Measurements from ENCODE around the gene DRAM1. TPM values are rescaled to one million over a fixed set of nuclear protein-coding genes. Genes with fewer than 3 reads are reported as not detected.
"Not testable (repeated sequence)": the region's sequence is repeated elsewhere in the genome, so short reads cannot be mapped to it uniquely, and the experiment has no call there.

The DRAM1 gene
- total RNA-seq, 1 donor from 2014 or later: 148 TPM

- DNase-seq (no peak), ATAC-seq (no peak)
- H3K4me3 ChIP-seq: peak overlapping the region; percentile 93
- H3K27me3 ChIP-seq (ENCODE audit: low read depth): no peaks in the 10 kb centered on the region
- TF ChIP-seq CTCF (IDR thresholded peaks at IDR 0.05): no peak
- no peaks in the 10 kb centered on the region for H3K9me3 ChIP-seq
- peak overlapping the region; percentile 94 for H3K27ac ChIP-seq
- no peaks in the 10 kb centered on the region for H3K36me3 ChIP-seq
- intact Hi-C loops (cut with DNase I): no loop called here
- H3K4me1 ChIP-seq: peaks cover 55% of the 10 kb centered on the region
These were observed 952 bp downstream of the DRAM1 start for GRCh38 chr12:101878243-101878821.

- peaks cover 41% of the 10 kb centered on the region for H3K4me1 ChIP-seq
- no peaks in the 10 kb centered on the region for H3K36me3 ChIP-seq
- no peak for DNase-seq
- intact Hi-C loops (cut with DNase I): no loop called here
- H3K27ac ChIP-seq: peak overlapping the region; percentile 20
- no peak for ATAC-seq
- H3K9me3 ChIP-seq: no peaks in the 10 kb centered on the region
- no peak for TF ChIP-seq CTCF (IDR thresholded peaks at IDR 0.05)
- peak overlapping the region; percentile 93 for H3K4me3 ChIP-seq
- no peaks in the 10 kb centered on the region for H3K27me3 ChIP-seq (ENCODE audit: low read depth)
These were observed 3.4 kb downstream of the DRAM1 start for GRCh38 chr12:101880769-101881168.

GRCh38 chr12:101881228-101881627 is 3.8 kb downstream of the DRAM1 start:
- ATAC-seq: no peak
- no peaks in the 10 kb centered on the region for H3K9me3 ChIP-seq
- peaks cover 38% of the 10 kb centered on the region for H3K4me1 ChIP-seq
- H3K4me3 ChIP-seq: peak overlapping the region; percentile 93
- DNase-seq: no peak
- intact Hi-C loops (cut with DNase I): no loop called here
- TF ChIP-seq CTCF (IDR thresholded peaks at IDR 0.05): no peak
- H3K27me3 ChIP-seq (ENCODE audit: low read depth): no peaks in the 10 kb centered on the region
- H3K27ac ChIP-seq: peak overlapping the region; percentile 20
- no peaks in the 10 kb centered on the region for H3K36me3 ChIP-seq

- H3K27ac ChIP-seq: peak overlapping the region; percentile 19
- TF ChIP-seq CTCF (IDR thresholded peaks at IDR 0.05): no peak
- H3K4me1 ChIP-seq: peaks cover 52% of the 10 kb centered on the region
- intact Hi-C loops (cut with DNase I): no loop called here
- no peaks in the 10 kb centered on the region for H3K36me3 ChIP-seq
- no peaks in the 10 kb centered on the region for H3K27me3 ChIP-seq (ENCODE audit: low read depth)
- ATAC-seq (no peak), DNase-seq (no peak)
- no peaks in the 10 kb centered on the region for H3K9me3 ChIP-seq
- H3K4me3 ChIP-seq: no peak overlapping the region
These were observed 6.8 kb downstream of the DRAM1 start for GRCh38 chr12:101884174-101884573.

- intact Hi-C loops (cut with DNase I); H3K27me3 ChIP-seq (ENCODE audit: low read depth); H3K4me3 ChIP-seq: not testable (repeated sequence)
These were observed 7.5 kb downstream of the DRAM1 start for GRCh38 chr12:101884781-101885340.

GRCh38 chr12:101885912-101886561 is 8.7 kb downstream of the DRAM1 start:
- Histone ChIP-seq H3K27me3 (ENCODE audit: low read depth) (no peaks in the 10 kb centered on the region), H3K36me3 (no peaks in the 10 kb centered on the region), H3K4me3 (no peak overlapping the region), H3K4me1 (peaks cover 44% of the 10 kb centered on the region), H3K9me3 (no peaks in the 10 kb centered on the region), H3K27ac (no peak overlapping the region)
- ATAC-seq (no peak), DNase-seq (no peak)
- no peak for TF ChIP-seq CTCF (IDR thresholded peaks at IDR 0.05)
- intact Hi-C loops (cut with DNase I): no loop called here

More at GRCh38 chr12:101884781-101885340, 7.5 kb downstream of the DRAM1 start:
- H3K27ac ChIP-seq: peak overlapping the region; percentile 19
- not testable (repeated sequence) for ATAC-seq, H3K9me3 ChIP-seq, DNase-seq, H3K36me3 ChIP-seq
- peaks cover 45% of the 10 kb centered on the region for H3K4me1 ChIP-seq
